ENCODE data around the gene RBM5.
A peak's percentile ranks its signal among the peaks of the same experiment; 100 is the strongest.

RBM5 gene

GRCh38 chr3:50122071-50122470 lies 33.4 kb downstream of the RBM5 start:
- DNase-seq = no peak

- DNase-seq = no peak
Measured at GRCh38 chr3:50122661-50123391, 34.1 kb downstream of the RBM5 start.

- DNase-seq = no peak
Measured at GRCh38 chr3:50123394-50124051, 34.8 kb downstream of the RBM5 start.

- no peak for DNase-seq
Measured at GRCh38 chr3:50124052-50124799, 35.5 kb downstream of the RBM5 start.

- DNase-seq = no peak
Measured at GRCh38 chr3:50124800-50125178, 36.1 kb downstream of the RBM5 start.

GRCh38 chr3:50125541-50126286 lies 37.0 kb downstream of the RBM5 start:
- DNase-seq = no peak

GRCh38 chr3:50126287-50127211 lies 37.8 kb downstream of the RBM5 start:
- no peak for DNase-seq

- DNase-seq = no peak
Measured at GRCh38 chr3:50127251-50127691, 38.6 kb downstream of the RBM5 start.

GRCh38 chr3:50128001-50128400 lies 39.3 kb downstream of the RBM5 start:
- DNase-seq = no peak

GRCh38 chr3:50130436-50130835 lies 41.7 kb downstream of the RBM5 start:
- no peak for DNase-seq

- DNase-seq = no peak
Measured at GRCh38 chr3:50132421-50133282, 43.9 kb downstream of the RBM5 start.

- DNase-seq = no peak
Measured at GRCh38 chr3:50133283-50133615, 44.5 kb downstream of the RBM5 start.

- DNase-seq = no peak
Measured at GRCh38 chr3:50134367-50134766, 45.6 kb downstream of the RBM5 start.

GRCh38 chr3:50135964-50136363 lies 47.2 kb downstream of the RBM5 start:
- no peak for DNase-seq

GRCh38 chr3:50136714-50137405 lies 48.1 kb downstream of the RBM5 start:
- DNase-seq = no peak

- no peak for DNase-seq
Measured at GRCh38 chr3:50137531-50137930, 48.8 kb downstream of the RBM5 start.

- DNase-seq = peak; percentile 9
Measured at GRCh38 chr3:50138266-50139200, 49.8 kb downstream of the RBM5 start.

- no peak for DNase-seq
Measured at GRCh38 chr3:50139308-50139707, 50.6 kb downstream of the RBM5 start.

- no peak for DNase-seq
Measured at GRCh38 chr3:50139718-50140423, 51.2 kb downstream of the RBM5 start.
